AG10803 (cell line): ENCODE measurements around the gene UBL4B.

Experiments used
- DNase-seq: peaks from one replicate; pipeline ENCODE4 v3.0.0; 2010; ENCODE audit warnings: low read depth
- H3K4me3 ChIP-seq: 2 replicates; pipeline ENCODE4 v1.5.1; 2011; ENCODE audit warnings: mild to moderate bottlenecking, low read length, control low read depth
- TF ChIP-seq, protein P1 (sequence below): conservative IDR thresholded peaks from 2 replicates; pipeline ENCODE4 v1.5.1; 2011; ENCODE audit warnings: mild to moderate bottlenecking, low read length, control low read depth, inconsistent platforms

UBL4B gene

DNA sequence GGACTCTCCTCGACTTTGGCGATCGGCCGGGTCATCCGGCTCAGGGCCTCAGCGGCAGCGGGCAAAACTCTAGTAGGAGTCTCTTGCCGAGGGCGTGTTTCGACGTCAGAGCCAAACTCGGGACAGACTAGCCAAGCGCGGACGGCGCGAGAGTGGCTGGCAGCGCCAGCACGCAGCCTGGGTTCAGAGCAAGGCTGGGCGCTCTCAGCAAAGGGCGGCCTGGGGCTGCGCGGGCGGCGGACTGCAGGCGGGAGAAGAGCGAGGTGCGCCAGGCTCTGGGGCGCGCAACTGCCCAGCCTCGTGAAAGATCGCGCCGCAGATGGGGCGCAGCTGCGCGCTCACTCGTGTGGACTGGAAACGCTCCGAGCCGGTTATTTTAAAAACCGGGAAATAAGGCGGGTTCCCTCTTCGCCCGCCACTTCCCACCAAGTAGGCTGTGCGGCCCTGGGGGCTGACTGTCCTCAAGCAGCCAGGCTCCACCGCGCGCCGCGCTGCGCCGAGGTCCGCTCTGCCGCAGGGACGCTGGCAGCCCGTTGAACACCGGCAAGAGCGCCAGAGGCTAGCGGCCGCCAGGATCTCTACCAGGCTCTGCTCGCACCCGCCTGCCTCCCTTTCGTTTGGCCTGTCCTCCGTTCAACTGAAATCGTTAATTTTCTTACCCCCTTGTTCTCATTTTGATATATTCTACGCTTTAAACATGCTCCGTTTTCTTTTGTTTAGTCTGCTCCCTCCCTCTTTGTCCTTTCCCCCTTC, 44.2 kb upstream of the UBL4B start:
- TF ChIP-seq, protein P1, sequence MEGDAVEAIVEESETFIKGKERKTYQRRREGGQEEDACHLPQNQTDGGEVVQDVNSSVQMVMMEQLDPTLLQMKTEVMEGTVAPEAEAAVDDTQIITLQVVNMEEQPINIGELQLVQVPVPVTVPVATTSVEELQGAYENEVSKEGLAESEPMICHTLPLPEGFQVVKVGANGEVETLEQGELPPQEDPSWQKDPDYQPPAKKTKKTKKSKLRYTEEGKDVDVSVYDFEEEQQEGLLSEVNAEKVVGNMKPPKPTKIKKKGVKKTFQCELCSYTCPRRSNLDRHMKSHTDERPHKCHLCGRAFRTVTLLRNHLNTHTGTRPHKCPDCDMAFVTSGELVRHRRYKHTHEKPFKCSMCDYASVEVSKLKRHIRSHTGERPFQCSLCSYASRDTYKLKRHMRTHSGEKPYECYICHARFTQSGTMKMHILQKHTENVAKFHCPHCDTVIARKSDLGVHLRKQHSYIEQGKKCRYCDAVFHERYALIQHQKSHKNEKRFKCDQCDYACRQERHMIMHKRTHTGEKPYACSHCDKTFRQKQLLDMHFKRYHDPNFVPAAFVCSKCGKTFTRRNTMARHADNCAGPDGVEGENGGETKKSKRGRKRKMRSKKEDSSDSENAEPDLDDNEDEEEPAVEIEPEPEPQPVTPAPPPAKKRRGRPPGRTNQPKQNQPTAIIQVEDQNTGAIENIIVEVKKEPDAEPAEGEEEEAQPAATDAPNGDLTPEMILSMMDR = no peak
- H3K4me3 ChIP-seq = no peak overlapping the region

GRCh38 chr1:110068646-110069403, 43.4 kb upstream of the UBL4B start:
- no peak for DNase-seq
- TF ChIP-seq, protein P1 = no peak
- no peak overlapping the region for H3K4me3 ChIP-seq

More for the DNA sequence above, 44.2 kb upstream of the UBL4B start:
- DNase-seq = no peak

- DNase-seq = no peak
- no peak overlapping the region for H3K4me3 ChIP-seq
- TF ChIP-seq, protein P1 = no peak
Observed at GRCh38 chr1:110069404-110070281, 42.6 kb upstream of the UBL4B start.

DNA sequence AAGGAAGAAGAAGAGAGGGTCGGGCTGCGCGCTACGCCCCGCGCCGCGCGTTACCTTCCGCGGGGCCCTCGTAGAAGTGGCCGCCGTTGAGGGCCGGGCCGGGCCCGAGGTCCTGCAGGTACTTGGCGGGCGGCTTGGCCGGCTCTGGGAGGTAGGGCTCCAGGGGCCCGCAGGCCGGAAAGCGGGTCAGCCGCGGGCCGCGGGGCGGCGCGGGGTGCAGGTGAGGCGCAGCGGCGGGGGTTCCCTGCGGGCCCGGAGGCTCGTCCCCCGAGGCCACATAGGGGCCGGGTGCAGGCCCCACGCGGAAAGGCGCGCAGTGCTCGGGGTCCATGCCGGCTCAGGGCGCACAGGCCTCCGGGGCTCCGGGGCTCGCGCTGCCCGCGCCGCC, 42.0 kb upstream of the UBL4B start:
- TF ChIP-seq, protein P1 = no peak
- no peak for DNase-seq
- H3K4me3 ChIP-seq = no peak overlapping the region

DNA sequence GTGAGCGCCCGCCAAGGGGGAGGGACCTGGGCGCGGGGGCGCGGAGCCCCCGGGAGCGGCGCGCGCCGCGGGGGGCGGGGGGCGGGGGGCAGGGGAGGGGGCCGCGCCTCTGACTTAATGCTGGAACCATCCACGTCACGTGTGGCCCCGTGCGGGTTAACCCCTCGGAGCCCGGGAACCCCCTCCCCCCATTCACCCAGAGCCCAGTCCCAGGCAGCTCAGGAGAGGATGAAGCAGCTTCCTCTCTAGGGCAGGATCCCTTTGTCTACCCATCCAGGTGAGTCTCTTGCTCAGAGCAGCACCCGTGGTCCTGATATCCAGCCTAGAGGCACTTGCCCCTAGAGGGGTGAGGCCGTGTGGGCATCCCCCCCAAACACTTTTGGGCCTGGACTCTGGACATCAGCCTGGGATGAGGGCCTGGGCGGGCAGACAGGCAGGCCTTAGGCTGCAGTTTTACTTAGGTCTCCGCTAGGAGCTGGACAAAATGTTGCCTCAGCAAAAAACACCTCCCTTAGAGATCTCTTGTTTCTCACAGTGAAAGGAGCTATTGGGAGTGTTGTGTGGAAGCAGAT, 41.5 kb upstream of the UBL4B start, which contains the start of gene ALX3:
ALX3 (minus strand) TSS at position 2 of the 572 bp plus-strand sequence. CDS start 60 bp downstream, outside the sequence.
- H3K4me3 ChIP-seq = no peak within 1 kb of the TSS
- DNase-seq = no peak
- TF ChIP-seq, protein P1 = no peak

- H3K4me3 ChIP-seq = no peak overlapping the region
- TF ChIP-seq, protein P1 = no peak
- no peak for DNase-seq
Observed at GRCh38 chr1:110074166-110074565, 38.1 kb upstream of the UBL4B start.
